NCI-H1694 (cell line): Measurements from ENCODE around the gene TRAPPC10.
"Not testable (repeated sequence)": the region's sequence is repeated elsewhere in the genome, so short reads cannot be mapped to it uniquely, and the experiment has no call there.

Experiments used
- DNase-seq: peaks from one replicate; lab custom pipeline; 2025; lab: John Stamatoyannopoulos, UW

TRAPPC10 gene

GRCh38 chr21:44089001-44089911, 77.1 kb downstream of the TRAPPC10 start:
- no peak for DNase-seq

DNA sequence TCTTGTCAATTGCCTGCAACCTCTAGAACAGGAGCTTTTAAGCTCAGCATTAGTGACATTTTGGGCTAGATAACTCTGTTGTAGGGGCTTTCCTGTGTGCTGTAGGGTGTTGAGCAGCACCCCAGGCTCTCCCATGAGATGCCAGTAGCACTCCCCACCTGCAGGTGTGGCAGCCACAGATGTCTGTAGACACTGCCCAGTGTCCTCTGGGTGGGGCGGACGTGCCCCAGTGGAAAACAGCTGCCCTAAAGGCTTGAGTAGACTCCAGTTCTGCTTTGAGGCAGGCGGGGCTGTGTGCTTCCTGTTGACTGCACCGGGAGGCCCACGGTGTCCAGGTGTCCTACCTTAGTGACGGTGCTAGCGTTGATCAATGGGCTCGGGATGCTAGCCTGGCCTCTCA, 78.2 kb downstream of the TRAPPC10 start:
- no peak for DNase-seq

DNA sequence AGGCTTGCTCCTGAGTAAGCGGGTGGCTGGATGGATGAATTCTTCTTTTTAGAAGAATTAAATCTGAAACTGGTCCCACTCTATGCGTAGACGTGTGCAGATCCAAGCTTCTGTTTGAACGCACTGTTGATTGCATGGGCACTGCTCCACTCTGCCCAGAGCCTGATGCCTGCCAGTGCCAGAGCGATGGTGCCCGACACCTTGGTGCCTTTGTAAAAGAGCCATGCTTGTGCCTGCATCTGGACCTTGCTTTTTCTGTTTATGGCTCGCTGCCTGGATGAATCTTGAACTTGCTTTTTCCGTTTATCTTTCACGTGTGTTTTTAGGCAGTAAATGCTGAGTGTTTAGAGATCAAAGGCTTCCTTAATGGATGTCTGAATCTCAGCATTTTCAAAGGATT, 80.1 kb downstream of the TRAPPC10 start:
- no peak for DNase-seq

DNA sequence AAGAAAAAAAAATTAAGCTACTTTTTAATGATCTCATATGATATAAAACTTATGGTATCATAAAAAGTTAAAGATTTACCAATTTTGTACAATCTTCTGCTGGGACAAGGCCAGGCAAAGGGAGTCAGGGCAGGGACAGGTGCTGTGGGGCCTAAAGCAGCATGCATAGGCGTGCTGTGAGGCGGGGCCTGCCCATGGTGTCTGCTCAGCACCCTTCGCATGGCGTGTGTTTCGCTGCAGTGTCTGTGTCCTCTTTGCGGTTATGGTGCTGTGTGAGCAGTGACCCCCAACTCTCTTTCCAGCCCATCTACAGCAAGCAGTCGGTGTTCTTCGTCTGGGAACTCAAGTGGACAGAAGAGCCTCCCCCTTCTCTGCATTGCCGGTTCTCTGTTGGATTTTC, 81.7 kb downstream of the TRAPPC10 start:
- no peak for DNase-seq

GRCh38 chr21:44094832-44095231, 82.7 kb downstream of the TRAPPC10 start:
- DNase-seq = no peak

DNA sequence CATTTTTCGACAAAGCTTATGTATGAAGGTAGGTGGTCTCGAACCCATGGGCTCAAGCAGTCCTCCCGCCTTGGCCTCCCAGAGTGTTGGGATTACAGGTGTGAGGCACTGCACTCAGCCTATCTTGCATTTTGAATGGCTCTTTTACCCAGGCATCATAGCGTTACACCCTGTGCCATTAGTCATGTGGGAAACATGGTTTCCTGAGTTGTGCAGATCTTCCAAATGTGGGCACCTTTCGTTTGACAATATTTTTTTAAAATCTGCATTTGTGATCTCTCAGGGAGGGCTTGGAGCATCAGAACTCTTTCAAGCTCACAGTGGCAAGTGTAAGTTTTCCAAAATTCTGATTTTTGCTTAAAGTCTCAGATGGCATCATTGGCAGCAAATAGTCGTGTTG, 86.4 kb downstream of the TRAPPC10 start:
- DNase-seq = not testable (repeated sequence)

DNA sequence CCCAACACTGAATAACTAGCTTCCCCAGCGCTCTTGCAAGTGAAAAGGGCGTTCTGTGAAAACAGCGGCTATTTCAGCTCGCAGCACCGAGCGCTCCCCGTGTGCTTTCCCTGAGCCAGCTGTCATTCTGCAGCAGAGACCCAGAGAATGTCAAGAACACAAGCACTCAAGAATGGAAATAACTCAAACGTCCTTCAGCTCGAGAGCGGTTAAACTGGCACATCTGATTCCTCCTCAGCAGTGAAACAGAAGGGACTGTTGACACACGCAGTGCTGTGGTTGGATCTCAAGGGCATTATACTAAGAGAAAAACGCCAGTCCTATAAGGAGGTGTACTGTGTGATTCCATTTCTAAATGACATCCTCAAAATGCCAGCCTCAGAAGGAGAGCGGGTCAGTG, 86.9 kb downstream of the TRAPPC10 start:
- not testable (repeated sequence) for DNase-seq

DNA sequence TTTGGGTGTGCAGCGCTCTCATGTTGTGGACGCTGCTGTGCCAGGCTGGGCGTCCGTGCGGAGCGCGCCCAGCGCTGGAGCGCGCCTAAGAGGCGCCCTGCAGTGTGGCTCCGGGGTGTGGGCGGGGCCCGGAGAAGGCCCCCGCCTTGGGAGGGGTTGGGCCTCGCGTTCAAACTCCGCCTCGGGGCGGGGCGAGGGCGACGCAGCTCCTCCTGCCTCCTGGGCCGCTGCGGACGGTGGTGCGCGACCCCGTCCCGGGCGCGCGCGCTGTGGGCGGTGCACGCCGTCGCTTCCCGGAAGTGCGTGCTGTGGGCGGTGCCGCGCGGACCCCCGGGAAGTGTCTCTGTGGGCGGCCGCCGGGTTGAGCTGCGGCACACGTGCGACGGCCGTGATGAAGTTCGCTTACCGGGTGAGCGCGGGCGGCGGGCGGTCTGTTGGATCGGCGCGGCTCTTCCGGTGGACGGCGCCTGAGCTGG, 95.0 kb downstream of the TRAPPC10 start, which contains the start of gene PWP2:
Gene PWP2 (plus strand): TSS at position 374 of the 476 bp plus-strand sequence. CDS start 18 bp downstream, at position 392.
- not testable (repeated sequence) for DNase-seq

DNA sequence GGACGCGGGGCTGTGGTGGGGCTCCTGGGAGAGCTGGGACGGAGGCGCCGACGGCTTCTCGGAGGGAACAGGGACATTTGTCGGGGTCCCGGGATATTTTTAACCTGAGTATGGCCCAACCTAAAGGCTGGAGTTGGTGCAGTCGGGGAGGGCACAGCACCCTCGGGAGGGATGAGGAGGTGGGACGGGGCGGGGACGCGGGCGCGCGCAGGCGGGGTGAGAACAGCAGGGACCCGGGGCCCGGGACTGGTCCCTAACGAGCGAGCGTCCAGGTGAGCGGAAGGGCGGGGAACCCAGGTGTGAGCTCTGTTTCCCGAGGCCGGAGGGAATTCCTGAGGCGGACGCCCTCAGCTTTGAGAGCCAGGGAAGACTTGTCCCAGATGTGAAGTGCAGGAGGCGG, 95.5 kb downstream of the TRAPPC10 start:
- not testable (repeated sequence) for DNase-seq

GRCh38 chr21:44113702-44114371, 101.7 kb downstream of the TRAPPC10 start:
- DNase-seq = not testable (repeated sequence)

- DNase-seq = not testable (repeated sequence)
These were observed 110.0 kb downstream of the TRAPPC10 start for GRCh38 chr21:44122131-44122530.

- DNase-seq = not testable (repeated sequence)
These were observed 115.7 kb downstream of the TRAPPC10 start for GRCh38 chr21:44127827-44128226.

- not testable (repeated sequence) for DNase-seq
These were observed 121.6 kb downstream of the TRAPPC10 start for GRCh38 chr21:44133715-44134057.

DNA sequence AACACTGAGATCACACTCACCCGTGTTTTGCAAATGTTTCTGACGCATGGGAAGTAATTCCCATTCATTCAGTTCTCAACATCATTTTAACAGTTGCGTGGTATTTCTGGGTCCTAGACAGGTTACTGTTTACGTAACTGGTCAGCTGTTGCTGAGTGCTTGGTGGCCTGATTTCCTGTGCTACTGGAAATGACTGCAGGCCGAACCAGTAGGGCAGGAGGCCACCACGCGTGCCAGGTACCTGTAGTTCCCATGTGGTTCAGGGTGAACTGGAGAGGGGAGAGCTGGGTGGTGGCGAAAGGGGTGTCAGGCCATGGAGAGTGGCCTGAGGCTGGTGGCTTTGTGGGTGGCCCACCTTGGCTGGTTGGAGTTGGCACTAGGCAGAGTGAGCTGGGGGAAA, 122.6 kb downstream of the TRAPPC10 start:
- not testable (repeated sequence) for DNase-seq

DNA sequence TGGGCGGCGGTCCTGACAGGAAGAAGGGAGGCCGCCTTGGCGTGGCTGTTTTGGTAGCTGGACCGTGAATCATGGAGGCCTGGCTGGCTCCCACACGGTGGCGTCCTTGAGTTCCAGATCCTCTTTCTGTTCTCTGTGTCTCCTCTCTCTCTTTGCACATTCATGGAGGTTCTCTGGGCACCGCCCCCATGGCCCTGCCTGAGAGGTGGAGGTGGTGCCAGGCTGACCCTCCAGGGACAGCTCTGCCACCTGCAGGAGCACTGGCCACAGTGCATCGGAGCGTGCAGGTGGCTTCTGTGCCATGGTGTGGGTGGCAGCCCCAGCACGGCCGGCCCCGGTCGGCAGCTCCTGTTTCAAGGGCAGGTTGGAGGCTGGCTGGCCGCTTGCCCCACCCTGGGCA, 125.9 kb downstream of the TRAPPC10 start:
- not testable (repeated sequence) for DNase-seq

DNA sequence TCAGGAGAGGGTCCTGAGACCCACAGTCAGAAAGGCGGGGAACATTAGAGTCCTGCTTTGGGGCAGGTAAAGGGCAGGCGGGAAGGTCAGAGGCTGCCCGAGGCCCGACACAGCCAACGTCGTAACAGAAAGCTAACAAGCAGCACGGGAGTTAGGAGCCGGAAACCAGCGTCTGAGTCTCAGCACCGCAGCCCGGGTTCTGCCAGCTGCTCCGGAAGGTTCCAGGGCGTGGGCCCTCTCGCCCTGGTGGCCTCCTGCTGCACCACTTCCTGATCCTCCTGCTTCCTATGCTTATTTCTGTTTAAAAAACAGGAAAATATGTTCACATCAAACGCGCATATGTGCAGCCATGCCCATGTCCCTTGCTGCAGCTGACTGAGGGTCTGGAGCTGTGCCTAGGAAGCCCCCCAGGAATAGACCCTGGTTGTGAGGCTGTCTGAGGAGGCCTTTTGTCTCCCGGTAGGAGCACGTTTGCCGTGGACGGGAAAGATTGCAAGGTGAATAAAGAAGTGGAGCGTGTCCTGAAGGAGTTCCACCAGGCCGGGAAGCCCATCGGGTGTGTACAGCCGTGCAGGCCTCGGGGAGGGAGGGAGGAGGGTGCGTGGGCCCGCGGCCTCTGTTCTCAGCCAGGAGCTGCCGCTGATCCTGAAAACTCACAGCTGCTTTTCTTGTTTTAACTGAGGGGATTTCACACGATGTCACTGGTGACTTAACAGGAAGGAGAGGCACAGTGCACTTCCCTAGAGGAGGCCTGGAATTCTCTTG, 127.9 kb downstream of the TRAPPC10 start:
- not testable (repeated sequence) for DNase-seq

GRCh38 chr21:44140552-44140932, 128.4 kb downstream of the TRAPPC10 start:
- DNase-seq = not testable (repeated sequence)

GRCh38 chr21:44142470-44142869, 130.4 kb downstream of the TRAPPC10 start:
- DNase-seq = not testable (repeated sequence)

GRCh38 chr21:44143380-44143779, 131.3 kb downstream of the TRAPPC10 start:
- not testable (repeated sequence) for DNase-seq

- not testable (repeated sequence) for DNase-seq
These were observed 131.9 kb downstream of the TRAPPC10 start for GRCh38 chr21:44143996-44144395.

- DNase-seq = not testable (repeated sequence)
These were observed 132.9 kb downstream of the TRAPPC10 start for GRCh38 chr21:44144784-44145602.
